Measurements from ENCODE around the gene CCZ1B. TPM values are rescaled to one million over a fixed set of nuclear protein-coding genes. Genes with fewer than 3 reads are reported as not detected.
"Not testable (repeated sequence)": the region's sequence is repeated elsewhere in the genome, so short reads cannot be mapped to it uniquely, and the experiment has no call there.

CCZ1B gene
- 100 to 1,000 TPM in 1 of 2 donors, 10 to 100 TPM in 1; 66.8 to 108 TPM for total RNA-seq

- DNase-seq (ENCODE audit: low spot score) (peak; percentile 96), ATAC-seq (peak; percentile 96 to 98)
- peak within 1 kb of the TSS; percentile 85 to 91 for H3K27ac Mint-ChIP-seq
- H3K4me3 Mint-ChIP-seq: peak within 1 kb of the TSS; percentile 87
- H3K36me3 Mint-ChIP-seq; H3K27me3 Mint-ChIP-seq; H3K9me3 Mint-ChIP-seq; H3K4me1 Mint-ChIP-seq (ENCODE audit: low read depth in 2 of 2): not testable (repeated sequence)
Observed at GRCh38 chr7:6826151-6826550, at the start of gene CCZ1B. TSS of gene CCZ1B (minus strand) at chr7:6826275. CDS start at chr7:6826197, 78 bp downstream.

- H3K27ac Mint-ChIP-seq; H3K4me1 Mint-ChIP-seq (ENCODE audit: low read depth in 2 of 2); H3K36me3 Mint-ChIP-seq; H3K4me3 Mint-ChIP-seq; DNase-seq (ENCODE audit: low spot score); H3K9me3 Mint-ChIP-seq; ATAC-seq: not testable (repeated sequence)
- peaks cover 6 to 14% of the 10 kb centered on the region in 2 donors for H3K27me3 Mint-ChIP-seq
Observed at GRCh38 chr7:6875022-6875421, 48.9 kb upstream of the CCZ1B start.

GRCh38 chr7:6872246-6872945 is 46.3 kb upstream of the CCZ1B start:
- not testable (repeated sequence) for ATAC-seq; H3K4me3 Mint-ChIP-seq; DNase-seq (ENCODE audit: low spot score); H3K27me3 Mint-ChIP-seq; H3K36me3 Mint-ChIP-seq; H3K27ac Mint-ChIP-seq; H3K9me3 Mint-ChIP-seq; H3K4me1 Mint-ChIP-seq (ENCODE audit: low read depth in 2 of 2)

GRCh38 chr7:6871421-6872144 is 45.5 kb upstream of the CCZ1B start:
- not testable (repeated sequence) for H3K27ac Mint-ChIP-seq; H3K4me3 Mint-ChIP-seq; DNase-seq (ENCODE audit: low spot score); H3K4me1 Mint-ChIP-seq (ENCODE audit: low read depth in 2 of 2); ATAC-seq; H3K36me3 Mint-ChIP-seq; H3K9me3 Mint-ChIP-seq
- peaks cover 0 to 13% of the 10 kb centered on the region in 2 donors for H3K27me3 Mint-ChIP-seq

- H3K27ac Mint-ChIP-seq; H3K4me3 Mint-ChIP-seq; ATAC-seq; DNase-seq (ENCODE audit: low spot score); H3K9me3 Mint-ChIP-seq; H3K36me3 Mint-ChIP-seq; H3K4me1 Mint-ChIP-seq (ENCODE audit: low read depth in 2 of 2): not testable (repeated sequence)
- peaks cover 9 to 13% of the 10 kb centered on the region in 2 donors for H3K27me3 Mint-ChIP-seq
Observed at GRCh38 chr7:6864751-6865150, 38.7 kb upstream of the CCZ1B start.

- not testable (repeated sequence) for DNase-seq (ENCODE audit: low spot score); ATAC-seq; H3K4me1 Mint-ChIP-seq (ENCODE audit: low read depth in 2 of 2); H3K9me3 Mint-ChIP-seq; H3K27ac Mint-ChIP-seq; H3K4me3 Mint-ChIP-seq; H3K36me3 Mint-ChIP-seq
- H3K27me3 Mint-ChIP-seq: peaks cover 9 to 13% of the 10 kb centered on the region in 2 donors
Observed at GRCh38 chr7:6864188-6864587, 38.1 kb upstream of the CCZ1B start.

GRCh38 chr7:6862876-6863275 is 36.8 kb upstream of the CCZ1B start:
- ATAC-seq; H3K27ac Mint-ChIP-seq; H3K36me3 Mint-ChIP-seq; H3K4me1 Mint-ChIP-seq (ENCODE audit: low read depth in 2 of 2); H3K4me3 Mint-ChIP-seq; H3K9me3 Mint-ChIP-seq; DNase-seq (ENCODE audit: low spot score): not testable (repeated sequence)
- H3K27me3 Mint-ChIP-seq: peaks cover 9 to 13% of the 10 kb centered on the region in 2 donors

GRCh38 chr7:6857721-6858314 is 31.7 kb upstream of the CCZ1B start:
- not testable (repeated sequence) for H3K27ac Mint-ChIP-seq; H3K9me3 Mint-ChIP-seq; H3K36me3 Mint-ChIP-seq; H3K4me3 Mint-ChIP-seq; H3K4me1 Mint-ChIP-seq (ENCODE audit: low read depth in 2 of 2); H3K27me3 Mint-ChIP-seq; ATAC-seq
- peak; percentile 82 for DNase-seq (ENCODE audit: low spot score)

GRCh38 chr7:6855563-6856131 is 29.6 kb upstream of the CCZ1B start:
- H3K4me1 Mint-ChIP-seq (ENCODE audit: low read depth in 2 of 2); H3K27me3 Mint-ChIP-seq; ATAC-seq; H3K9me3 Mint-ChIP-seq; H3K27ac Mint-ChIP-seq; DNase-seq (ENCODE audit: low spot score); H3K36me3 Mint-ChIP-seq: not testable (repeated sequence)
- H3K4me3 Mint-ChIP-seq: peak overlapping the region; percentile 74

- not testable (repeated sequence) for ATAC-seq; H3K27ac Mint-ChIP-seq; H3K9me3 Mint-ChIP-seq; DNase-seq (ENCODE audit: low spot score); H3K36me3 Mint-ChIP-seq; H3K4me1 Mint-ChIP-seq (ENCODE audit: low read depth in 2 of 2); H3K27me3 Mint-ChIP-seq
- peak overlapping the region; percentile 74 for H3K4me3 Mint-ChIP-seq
Observed at GRCh38 chr7:6854747-6855562, 28.9 kb upstream of the CCZ1B start.

GRCh38 chr7:6853681-6854080 is 27.6 kb upstream of the CCZ1B start:
- not testable (repeated sequence) for H3K27ac Mint-ChIP-seq; H3K27me3 Mint-ChIP-seq; H3K4me1 Mint-ChIP-seq (ENCODE audit: low read depth in 2 of 2); H3K9me3 Mint-ChIP-seq; DNase-seq (ENCODE audit: low spot score); ATAC-seq; H3K36me3 Mint-ChIP-seq
- peak overlapping the region; percentile 47 for H3K4me3 Mint-ChIP-seq

- not testable (repeated sequence) for DNase-seq (ENCODE audit: low spot score); H3K27ac Mint-ChIP-seq; H3K4me1 Mint-ChIP-seq (ENCODE audit: low read depth in 2 of 2); H3K4me3 Mint-ChIP-seq; ATAC-seq; H3K36me3 Mint-ChIP-seq; H3K9me3 Mint-ChIP-seq
- peaks cover 9 to 15% of the 10 kb centered on the region in 2 donors for H3K27me3 Mint-ChIP-seq
Observed at GRCh38 chr7:6849127-6849526, 23.1 kb upstream of the CCZ1B start.

GRCh38 chr7:6847751-6848150 is 21.7 kb upstream of the CCZ1B start:
- not testable (repeated sequence) for H3K36me3 Mint-ChIP-seq; H3K4me3 Mint-ChIP-seq; DNase-seq (ENCODE audit: low spot score); ATAC-seq; H3K9me3 Mint-ChIP-seq; H3K27ac Mint-ChIP-seq; H3K4me1 Mint-ChIP-seq (ENCODE audit: low read depth in 2 of 2)
- peaks cover 9 to 16% of the 10 kb centered on the region in 2 donors for H3K27me3 Mint-ChIP-seq
